Omental fat pad (tissue), 4 donors: ENCODE measurements around the gene TBX19. TPM values are rescaled to one million over a fixed set of nuclear protein-coding genes. Genes with fewer than 3 reads are reported as not detected.

Source experiments
- ATAC-seq: fragments of 150-250 bp; one replicate; pipeline ENCODE4 v1.9.1; 2016; ENCODE audit warnings: mild to moderate bottlenecking, moderate library complexity; ENCODE audit not compliant: low FRiP score
- DNase-seq: peaks from one replicate; pipeline ENCODE4 v3.0.0-alpha.2; 2019; ENCODE audit warnings: low spot score
- total RNA-seq, 4 donors: library from RNA; depleted of rRNA; stranded (reverse); fragments of >200 nt; gene quantifications; one replicate each; pipeline ENCODE4 v1.1.0, GENCODE V29; 2016
- TF ChIP-seq, protein P1 (sequence below), 3 donors: fragments of 450-650 bp; IDR thresholded peaks; one replicate each; pipeline ENCODE4 v1.5.1; 2016 to 2017; ENCODE audit warnings: antibody characterized with exemption in 3 of 3, mild to moderate bottlenecking in 3 of 3, moderate library complexity in 2 of 3

The TBX19 gene
- total RNA-seq, 4 donors from 2014 or later, result 0.56 to 1.4 (median 1.3) TPM

GRCh38 chr1:168317309-168317708, 36.6 kb downstream of the TBX19 start:
- no peak for DNase-seq
- no peak for ATAC-seq
- TF ChIP-seq, protein P1, sequence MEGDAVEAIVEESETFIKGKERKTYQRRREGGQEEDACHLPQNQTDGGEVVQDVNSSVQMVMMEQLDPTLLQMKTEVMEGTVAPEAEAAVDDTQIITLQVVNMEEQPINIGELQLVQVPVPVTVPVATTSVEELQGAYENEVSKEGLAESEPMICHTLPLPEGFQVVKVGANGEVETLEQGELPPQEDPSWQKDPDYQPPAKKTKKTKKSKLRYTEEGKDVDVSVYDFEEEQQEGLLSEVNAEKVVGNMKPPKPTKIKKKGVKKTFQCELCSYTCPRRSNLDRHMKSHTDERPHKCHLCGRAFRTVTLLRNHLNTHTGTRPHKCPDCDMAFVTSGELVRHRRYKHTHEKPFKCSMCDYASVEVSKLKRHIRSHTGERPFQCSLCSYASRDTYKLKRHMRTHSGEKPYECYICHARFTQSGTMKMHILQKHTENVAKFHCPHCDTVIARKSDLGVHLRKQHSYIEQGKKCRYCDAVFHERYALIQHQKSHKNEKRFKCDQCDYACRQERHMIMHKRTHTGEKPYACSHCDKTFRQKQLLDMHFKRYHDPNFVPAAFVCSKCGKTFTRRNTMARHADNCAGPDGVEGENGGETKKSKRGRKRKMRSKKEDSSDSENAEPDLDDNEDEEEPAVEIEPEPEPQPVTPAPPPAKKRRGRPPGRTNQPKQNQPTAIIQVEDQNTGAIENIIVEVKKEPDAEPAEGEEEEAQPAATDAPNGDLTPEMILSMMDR (IDR thresholded peaks at IDR 0.05), result no peak

DNA sequence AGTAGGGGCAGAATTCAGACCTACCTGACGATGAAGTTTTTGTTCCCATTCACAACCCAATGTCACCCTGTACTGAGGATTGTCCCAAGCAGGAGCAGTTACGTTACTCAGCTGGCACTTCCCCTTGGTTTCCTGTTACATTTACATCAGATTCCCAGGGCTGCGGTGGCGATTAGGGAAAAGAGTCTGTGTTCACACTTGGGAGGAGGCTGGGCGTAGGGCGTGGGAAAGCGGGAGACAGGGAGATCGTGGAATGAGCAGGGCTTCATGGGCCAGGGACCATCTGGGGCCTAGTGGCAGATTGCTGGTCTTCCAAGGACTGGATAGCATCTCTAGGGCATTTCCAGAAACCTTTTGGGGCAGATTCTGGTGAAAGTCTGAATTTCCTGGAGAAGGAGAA, 39.0 kb downstream of the TBX19 start:
- ATAC-seq (no peak), DNase-seq (no peak)

DNA sequence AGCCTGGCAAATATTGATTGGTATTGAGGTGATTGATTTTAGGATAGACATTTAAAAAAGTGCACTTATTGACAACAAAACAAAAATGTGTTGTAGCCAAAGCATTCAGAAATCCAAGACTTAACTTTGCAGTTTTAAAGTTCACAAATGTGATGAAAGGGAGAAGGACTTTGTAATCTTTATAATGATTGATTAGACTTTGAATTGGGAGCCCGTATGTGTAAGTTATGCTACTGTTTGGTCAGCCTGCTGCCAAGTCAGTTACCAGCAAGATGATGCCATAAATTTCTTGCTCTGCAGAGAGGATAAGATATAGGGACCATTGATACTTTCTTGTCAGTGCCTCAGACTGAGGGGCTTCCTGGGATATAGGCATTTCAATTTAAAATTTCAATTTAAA, 39.5 kb downstream of the TBX19 start:
- DNase-seq, result no peak
- TF ChIP-seq, protein P1 (IDR thresholded peaks at IDR 0.05), result no peak
- ATAC-seq, result no peak

More for the DNA sequence above, 39.0 kb downstream of the TBX19 start:
- TF ChIP-seq, protein P1 (IDR thresholded peaks at IDR 0.05), result no peak

DNA sequence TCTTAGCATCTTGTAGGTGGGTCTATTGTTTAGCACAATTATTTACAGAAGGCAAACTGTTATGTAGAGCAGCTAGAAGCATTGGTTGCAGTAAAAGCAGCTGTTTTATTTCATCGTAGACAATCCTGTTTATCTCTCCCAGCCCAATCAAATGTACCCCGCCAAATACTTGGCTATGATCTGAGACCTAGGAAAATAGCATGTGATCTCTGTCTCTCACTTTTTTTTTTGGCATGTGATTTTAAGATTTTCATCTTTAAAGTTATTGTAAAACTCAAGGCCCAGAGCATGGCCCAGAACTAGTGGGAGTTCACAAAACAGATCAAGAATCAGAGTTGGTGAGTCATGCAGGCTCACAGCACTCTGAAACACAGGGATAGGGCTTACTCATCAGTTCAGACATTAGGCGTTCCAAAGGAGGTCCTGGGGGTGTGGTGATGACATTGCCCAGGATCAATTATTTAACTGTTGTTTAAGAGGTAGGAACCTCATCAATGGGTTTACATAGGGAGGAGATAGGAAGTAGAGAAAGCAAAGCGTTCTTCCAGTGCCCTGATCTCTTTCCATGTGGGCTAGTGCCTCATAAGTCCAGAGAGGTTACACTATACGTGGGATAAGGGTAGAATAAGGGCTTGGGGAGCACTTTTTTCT, 40.2 kb downstream of the TBX19 start:
- DNase-seq, result no peak

GRCh38 chr1:168321945-168322344, 41.3 kb downstream of the TBX19 start:
- ATAC-seq, result no peak
- TF ChIP-seq, protein P1 (IDR thresholded peaks at IDR 0.05), result no peak
- DNase-seq, result no peak

More for the DNA sequence above, 40.2 kb downstream of the TBX19 start:
- TF ChIP-seq, protein P1 (IDR thresholded peaks at IDR 0.05), result no peak
- ATAC-seq, result peak; percentile 88

- ATAC-seq, result no peak
- TF ChIP-seq, protein P1 (IDR thresholded peaks at IDR 0.05), result no peak
- DNase-seq, result no peak
Observed at GRCh38 chr1:168324745-168325425, 44.2 kb downstream of the TBX19 start.
